Upper lobe of left lung (tissue), 6 donors: ENCODE results near the gene CXCL11. TPM values are rescaled to one million over a fixed set of nuclear protein-coding genes. Genes with fewer than 3 reads are reported as not detected.

Source experiments
- ATAC-seq, 2 donors: fragments of 200-7000 bp; cut with Tn5 transposase; one replicate each; pipeline ENCODE4 v1.9.1; 2022; ENCODE audit warnings: mild to moderate bottlenecking in 2 of 2, moderate library complexity in 2 of 2; ENCODE audit not compliant: low FRiP score in 2 of 2
- DNase-seq, 2 donors: peaks; one replicate each; pipeline ENCODE4 v3.0.0-alpha.2; 2019 to 2020
- H3K27ac ChIP-seq, 4 donors: fragments of 200-600 bp; sonication (generic); one replicate each; pipeline ENCODE4 v1.5.1; 2016 to 2019
- H3K27me3 ChIP-seq, 4 donors: fragments of 200-600 bp; sonication (generic); one replicate each; pipeline ENCODE4 v1.5.1; 2017 to 2019
- H3K36me3 ChIP-seq, 4 donors: fragments of 200-600 bp; sonication (generic); one replicate each; pipeline ENCODE4 v1.5.1; 2016 to 2019
- H3K4me1 ChIP-seq, 4 donors: fragments of 200-600 bp; sonication (generic); one replicate each; pipeline ENCODE4 v1.5.1; 2018 to 2019
- H3K4me3 ChIP-seq, 4 donors: fragments of 200-600 bp; sonication (generic); one replicate each; pipeline ENCODE4 v1.5.1; 2017 to 2019; ENCODE audit warnings: mild to moderate bottlenecking in 2 of 4, moderate library complexity in 1 of 4
- H3K9me3 ChIP-seq, 4 donors: fragments of 200-600 bp; sonication (generic); one replicate each; pipeline ENCODE4 v1.5.1; 2018 to 2019
- CTCF ChIP-seq, 6 experiments: fragments of 450-650 bp in 4 of 6; fragments of 200-600 bp in 2 of 6; sonication (generic) in 2 of 6; IDR thresholded peaks; one replicate each; pipeline ENCODE4 v1.5.1; 2016 to 2019; ENCODE audit warnings: antibody characterized with exemption in 6 of 6
- EP300 ChIP-seq, 4 donors: sonication (generic); formaldehyde crosslinking; IDR thresholded peaks; one replicate each; pipeline ENCODE4 v1.5.1; 2017; ENCODE audit warnings: antibody characterized with exemption in 4 of 4, control low read depth in 2 of 4
- POLR2A ChIP-seq, 4 donors: fragments of 450-650 bp; IDR thresholded peaks; one replicate each; pipeline ENCODE4 v1.5.1; 2016 to 2017; ENCODE audit warnings: antibody characterized with exemption in 4 of 4, mild to moderate bottlenecking in 2 of 4
- POLR2AphosphoS5 ChIP-seq, 2 donors: sonication (generic); formaldehyde crosslinking; IDR thresholded peaks; one replicate each; pipeline ENCODE4 v1.5.1; 2017; ENCODE audit warnings: antibody characterized with exemption in 2 of 2
- WGBS, 2 donors: methylation state at CpG; one replicate each; pipeline ENCODE4 v1.1.5; 2017 to 2018; 5-methylcytosine and 5-hydroxymethylcytosine counted together
- total RNA-seq, 6 donors: library from RNA; depleted of rRNA in 4 of 6; stranded (reverse); fragments of >200 nt in 4 of 6; gene quantifications; one replicate each; pipeline versions ENCODE4 v1.1.0 to v1.2.1, GENCODE V29; 2016 to 2021
- donor health status: DM: no; HTN: no; CAD: no; lungs with moderate emphysema.
- donor health status: DM: no; HTN: yes; CAD: no; lungs with severe emphysema.

The CXCL11 gene
- total RNA-seq, 6 donors from 2014 or later = 0.30 to 0.98 (median 0.31) TPM; not detected in 3

GRCh38 chr4:76023389-76023788 lies 12.5 kb downstream of the CXCL11 start, which contains the start of gene CXCL10:
Gene CXCL10 (minus strand): TSS chr4:76023497. CDS start chr4:76023431, 66 bp downstream.
- TF ChIP-seq CTCF (IDR thresholded peaks at IDR 0.05) = no peak
- TF ChIP-seq POLR2AphosphoS5 (IDR thresholded peaks at IDR 0.05) = no peak
- no peak for TF ChIP-seq POLR2A (IDR thresholded peaks at IDR 0.05)
- no peak for TF ChIP-seq EP300 (IDR thresholded peaks at IDR 0.05)
- 6% methylated on average over 3 of the region's 3 CpGs for WGBS, 2 donors
- no peaks in the 10 kb centered on the region for H3K36me3 ChIP-seq
- no peaks in the 10 kb centered on the region for H3K27me3 ChIP-seq
- H3K9me3 ChIP-seq = no peaks in the 10 kb centered on the region
- ATAC-seq = no peak
- H3K27ac ChIP-seq = no peak within 1 kb of the TSS
- H3K4me1 ChIP-seq = peaks cover 0 to 10% (median 4%) of the 10 kb centered on the region in 4 donors
- no peak for DNase-seq
- H3K4me3 ChIP-seq = no peak within 1 kb of the TSS

GRCh38 chr4:76022677-76023076 lies 13.2 kb downstream of the CXCL11 start:
- Histone ChIP-seq H3K9me3 (no peaks in the 10 kb centered on the region), H3K36me3 (no peaks in the 10 kb centered on the region), H3K27me3 (no peaks in the 10 kb centered on the region), H3K4me3 (no peak overlapping the region), H3K4me1 (peaks cover 0 to 9% (median 4%) of the 10 kb centered on the region in 4 donors), H3K27ac (no peak overlapping the region)
- ATAC-seq = no peak
- no peak for TF ChIP-seq POLR2AphosphoS5 (IDR thresholded peaks at IDR 0.05)
- no peak for TF ChIP-seq CTCF (IDR thresholded peaks at IDR 0.05)
- TF ChIP-seq POLR2A (IDR thresholded peaks at IDR 0.05) = no peak
- TF ChIP-seq EP300 (IDR thresholded peaks at IDR 0.05) = no peak
- no peak for DNase-seq
- 80 to 88% methylated on average over 2 of the region's 2 CpGs for WGBS, 2 donors

- no peak for ATAC-seq
- no peak for TF ChIP-seq POLR2AphosphoS5 (IDR thresholded peaks at IDR 0.05)
- no peak for TF ChIP-seq CTCF (IDR thresholded peaks at IDR 0.05)
- no peak for TF ChIP-seq EP300 (IDR thresholded peaks at IDR 0.05)
- no peak for TF ChIP-seq POLR2A (IDR thresholded peaks at IDR 0.05)
Measured at GRCh38 chr4:76022031-76022430, 13.8 kb downstream of the CXCL11 start.

GRCh38 chr4:76017056-76017686 lies 18.7 kb downstream of the CXCL11 start:
- Histone ChIP-seq H3K4me3 (no peak overlapping the region), H3K27me3 (no peaks in the 10 kb centered on the region), H3K36me3 (no peaks in the 10 kb centered on the region), H3K27ac (no peak overlapping the region), H3K9me3 (no peaks in the 10 kb centered on the region), H3K4me1 (peaks cover 0 to 5% (median under 1%) of the 10 kb centered on the region in 4 donors)
- TF ChIP-seq EP300 (IDR thresholded peaks at IDR 0.05) (no peak), POLR2AphosphoS5 (IDR thresholded peaks at IDR 0.05) (no peak), CTCF (IDR thresholded peaks at IDR 0.05) (no peak), POLR2A (IDR thresholded peaks at IDR 0.05) (no peak)
- ATAC-seq = no peak
- 90 to 91% methylated on average over 3 of the region's 3 CpGs for WGBS, 2 donors
- no peak for DNase-seq

More at GRCh38 chr4:76022031-76022430, 13.8 kb downstream of the CXCL11 start:
- no peaks in the 10 kb centered on the region for H3K36me3 ChIP-seq
- H3K27me3 ChIP-seq = no peaks in the 10 kb centered on the region
- peaks cover 0 to 9% (median 4%) of the 10 kb centered on the region in 4 donors for H3K4me1 ChIP-seq
- no peaks in the 10 kb centered on the region for H3K9me3 ChIP-seq
- WGBS, 2 donors = 77 to 83% methylated on average over 4 of the region's 4 CpGs
- no peak overlapping the region for H3K4me3 ChIP-seq
- H3K27ac ChIP-seq = no peak overlapping the region
- DNase-seq = no peak

- Histone ChIP-seq H3K4me1 (peaks cover 0 to 6% (median 5%) of the 10 kb centered on the region in 4 donors), H3K27ac (no peak overlapping the region), H3K36me3 (no peaks in the 10 kb centered on the region), H3K27me3 (no peaks in the 10 kb centered on the region), H3K4me3 (no peak overlapping the region), H3K9me3 (no peaks in the 10 kb centered on the region)
- no peak for TF ChIP-seq POLR2A (IDR thresholded peaks at IDR 0.05)
- TF ChIP-seq POLR2AphosphoS5 (IDR thresholded peaks at IDR 0.05) = no peak
- TF ChIP-seq EP300 (IDR thresholded peaks at IDR 0.05) = no peak
- no peak for TF ChIP-seq CTCF (IDR thresholded peaks at IDR 0.05)
- 86 to 88% methylated on average over 2 of the region's 2 CpGs for WGBS, 2 donors
- ATAC-seq = no peak
- no peak for DNase-seq
Measured at GRCh38 chr4:76016393-76016792, 19.5 kb downstream of the CXCL11 start.
